Loucy (cell line): ENCODE data around the gene NRAS.

Experiments used
- H2AFZ ChIP-seq: fragments of 200-600 bp; sonication (generic); 2 replicates; pipeline ENCODE4 v1.6.0; 2016; ENCODE audit warnings: antibody characterized with exemption, mild to moderate bottlenecking, low read length, moderate library complexity
- H3F3A ChIP-seq: fragments of 200-600 bp; 2 replicates; pipeline ENCODE4 v1.6.0; 2016; ENCODE audit warnings: antibody characterized with exemption, low read depth, mild to moderate bottlenecking
- H3K27me3 ChIP-seq: fragments of 200-600 bp; sonication (generic); 2 replicates; pipeline ENCODE4 v1.6.1; 2014; ENCODE audit warnings: low read length, mild to moderate bottlenecking; ENCODE audit not compliant: insufficient read depth, poor library complexity, severe bottlenecking
- H3K36me3 ChIP-seq: fragments of 200-600 bp; sonication (generic); 2 replicates; pipeline ENCODE4 v1.6.1; 2016; ENCODE audit warnings: low read length; ENCODE audit not compliant: insufficient read depth
- H3K4me1 ChIP-seq: fragments of 200-600 bp; sonication (generic); 2 replicates; pipeline ENCODE4 v1.5.1; 2014; ENCODE audit warnings: low read length, mild to moderate bottlenecking; ENCODE audit not compliant: insufficient read depth, poor library complexity, severe bottlenecking
- H3K4me2 ChIP-seq: fragments of 200-600 bp; sonication (generic); 2 replicates; pipeline ENCODE4 v1.6.0; 2014; ENCODE audit warnings: antibody characterized with exemption, low read length, low read depth, mild to moderate bottlenecking; ENCODE audit not compliant: poor library complexity, severe bottlenecking
- H3K4me3 ChIP-seq: fragments of 200-600 bp; sonication (generic); 2 replicates; pipeline ENCODE4 v1.5.1; 2014; ENCODE audit warnings: low read length, mild to moderate bottlenecking, mixed read lengths; ENCODE audit not compliant: poor library complexity, severe bottlenecking
- H3K79me2 ChIP-seq: fragments of 200-600 bp; sonication (generic); 2 replicates; pipeline ENCODE4 v1.6.1; 2014; ENCODE audit warnings: low read length; ENCODE audit not compliant: insufficient read depth
- H3K9ac ChIP-seq: fragments of 200-600 bp; sonication (generic); 2 replicates; pipeline ENCODE4 v1.6.0; 2014; ENCODE audit warnings: mild to moderate bottlenecking, low read depth, low read length, moderate library complexity; ENCODE audit not compliant: poor library complexity, severe bottlenecking
- H3K9me2 ChIP-seq: fragments of 200-600 bp; sonication (generic); replicated peaks from 2 replicates; pipeline ENCODE4 v1.6.1; 2016; ENCODE audit warnings: low read depth, low read length, mixed read lengths
- H3K9me3 ChIP-seq: fragments of 200-600 bp; sonication (generic); 2 replicates; pipeline ENCODE4 v1.6.1; 2014; ENCODE audit warnings: mild to moderate bottlenecking, antibody characterized with exemption, low read length, low read depth; ENCODE audit not compliant: insufficient read depth
- H4K20me1 ChIP-seq: fragments of 200-600 bp; sonication (generic); 2 replicates; pipeline ENCODE4 v1.6.0; 2014; ENCODE audit warnings: antibody characterized with exemption, low read length, mild to moderate bottlenecking; ENCODE audit not compliant: insufficient read depth, poor library complexity, severe bottlenecking
- CTCF ChIP-seq: fragments of 200-600 bp; sonication (generic); conservative IDR thresholded peaks from 2 replicates; pipeline ENCODE4 v1.5.1; 2014; ENCODE audit warnings: mild to moderate bottlenecking, antibody characterized with exemption, low read length
- EZH2phosphoT487 ChIP-seq: fragments of 200-600 bp; IDR thresholded peaks from 2 replicates; pipeline ENCODE4 v1.6.1; 2018; ENCODE audit warnings: antibody characterized with exemption, mild to moderate bottlenecking, moderate library complexity, borderline replicate concordance

NRAS gene

DNA sequence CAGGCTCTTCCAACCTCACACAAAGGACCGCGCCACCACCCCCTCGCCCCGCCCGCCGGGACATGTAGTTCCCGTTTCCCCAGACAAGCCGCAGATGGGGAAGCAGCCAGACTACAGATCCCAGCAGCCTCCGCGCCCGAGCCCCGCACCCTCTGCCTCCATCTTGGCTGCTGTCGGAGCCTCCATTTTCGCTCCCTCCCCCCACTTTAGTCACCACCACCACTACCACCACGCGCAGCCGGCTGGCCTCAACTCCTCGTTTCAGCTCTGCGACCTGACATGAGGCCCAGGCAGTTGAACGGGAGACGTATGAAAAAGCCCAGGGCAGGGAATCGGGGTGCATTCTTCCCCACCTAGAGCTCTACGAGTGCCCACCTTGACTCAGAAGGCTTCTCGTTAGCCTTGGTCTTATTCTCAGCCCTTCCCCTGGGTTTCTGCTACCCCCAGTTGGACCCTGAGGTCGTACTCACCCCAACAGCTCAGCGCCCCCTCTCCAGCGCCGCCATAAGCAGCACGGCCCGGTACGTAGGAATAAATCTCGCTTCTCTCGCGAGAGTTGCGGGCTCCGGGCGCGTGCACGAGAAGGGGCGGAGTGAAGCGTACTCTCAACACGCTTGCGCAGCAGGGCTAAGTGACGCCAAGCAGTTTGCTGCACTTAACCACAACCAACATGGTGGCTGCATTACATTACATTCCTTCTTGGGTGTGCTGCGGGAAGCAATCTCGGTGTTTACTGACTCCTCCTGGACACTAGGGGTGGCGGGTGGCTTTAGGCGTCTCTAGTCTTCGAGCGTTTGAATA is 41.1 kb upstream of the NRAS start, which contains the start of gene CSDE1:
CSDE1 (minus strand) TSS at position 530 of the 801 bp plus-strand sequence. CDS start 18,094 bp downstream, outside the sequence.
- H2AFZ ChIP-seq: peak within 1 kb of the TSS; percentile 91
- peaks cover 34% of the 10 kb centered on the region for H3K4me1 ChIP-seq
- H3K36me3 ChIP-seq: no peaks in the 10 kb centered on the region
- TF ChIP-seq CTCF (peak; percentile 60), EZH2phosphoT487 (no peak)
- peaks cover 51% of the 10 kb centered on the region for H3K79me2 ChIP-seq
- peak within 1 kb of the TSS; percentile 97 for H3K9ac ChIP-seq
- no peaks in the 10 kb centered on the region for H3K9me2 ChIP-seq
- H4K20me1 ChIP-seq: peaks cover 46% of the 10 kb centered on the region
- peak within 1 kb of the TSS; percentile 93 for H3K4me3 ChIP-seq
- H3F3A ChIP-seq: no peaks in the 10 kb centered on the region
- H3K9me3 ChIP-seq: no peaks in the 10 kb centered on the region
- peaks cover 9% of the 10 kb centered on the region for H3K27me3 ChIP-seq
- H3K4me2 ChIP-seq: peak within 1 kb of the TSS; percentile 94

DNA sequence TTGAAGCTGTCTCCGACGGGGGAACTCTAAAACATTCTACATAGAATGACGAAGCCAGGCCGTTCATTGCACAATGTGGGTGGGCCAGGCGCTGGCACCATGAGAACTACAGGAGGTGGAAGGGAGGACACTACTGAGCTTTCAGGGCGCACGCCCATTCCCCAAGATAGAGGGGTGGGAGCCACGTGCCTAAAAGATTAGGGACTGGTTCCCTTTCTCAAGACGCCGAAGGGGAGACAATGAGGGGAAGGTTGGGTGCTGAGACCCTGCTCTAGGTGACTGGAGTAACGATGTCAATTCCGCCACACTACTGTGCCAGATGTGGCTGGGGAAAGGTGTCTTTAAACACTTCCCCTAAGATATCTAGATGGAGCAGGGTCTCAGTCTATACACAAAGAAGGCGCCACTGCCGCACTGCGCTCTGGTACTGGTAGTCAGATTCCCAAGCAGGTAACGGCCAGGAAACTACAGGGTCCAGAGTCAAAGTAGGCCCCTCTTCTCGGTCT is 40.4 kb upstream of the NRAS start:
- peaks cover 40% of the 10 kb centered on the region for H3K4me1 ChIP-seq
- peaks cover 8% of the 10 kb centered on the region for H3K27me3 ChIP-seq
- H3K4me3 ChIP-seq: peak overlapping the region; percentile 93
- TF ChIP-seq EZH2phosphoT487 (no peak), CTCF (no peak)
- H3K4me2 ChIP-seq: peak overlapping the region; percentile 94
- H2AFZ ChIP-seq: no peak overlapping the region
- peaks cover 58% of the 10 kb centered on the region for H3K79me2 ChIP-seq
- H4K20me1 ChIP-seq: peaks cover 52% of the 10 kb centered on the region
- no peaks in the 10 kb centered on the region for H3K9me3 ChIP-seq
- peak overlapping the region; percentile 97 for H3K9ac ChIP-seq
- H3K9me2 ChIP-seq: no peaks in the 10 kb centered on the region
- no peaks in the 10 kb centered on the region for H3K36me3 ChIP-seq
- H3F3A ChIP-seq: no peaks in the 10 kb centered on the region

- Histone ChIP-seq H3K36me3 (no peaks in the 10 kb centered on the region), H3F3A (no peaks in the 10 kb centered on the region), H3K9me2 (no peaks in the 10 kb centered on the region), H3K4me3 (peak overlapping the region; percentile 93), H4K20me1 (peaks cover 60% of the 10 kb centered on the region), H3K4me2 (peak overlapping the region; percentile 94), H3K9ac (peak overlapping the region; percentile 97), H3K9me3 (no peaks in the 10 kb centered on the region), H3K79me2 (peaks cover 65% of the 10 kb centered on the region), H2AFZ (no peak overlapping the region), H3K27me3 (peaks cover 3% of the 10 kb centered on the region), H3K4me1 (peaks cover 48% of the 10 kb centered on the region)
- TF ChIP-seq CTCF (no peak), EZH2phosphoT487 (no peak)
Observed at GRCh38 chr1:114756009-114756892, 39.7 kb upstream of the NRAS start.
